Measurements from ENCODE around the gene MAP7. TPM values are rescaled to one million over a fixed set of nuclear protein-coding genes. Genes with fewer than 3 reads are reported as not detected.

The MAP7 gene
- total and polyA plus RNA-seq, 2 experiments from 2014 or later, result 4.1 to 13.8 TPM

- Histone ChIP-seq H3K27me3 (no peaks in the 10 kb centered on the region), H3K9me3 (ENCODE audit: low read depth) (no peaks in the 10 kb centered on the region), H3K27ac (no peak overlapping the region), H3K4me3 (no peak overlapping the region), H3K4me1 (ENCODE audit: low read depth) (no peaks in the 10 kb centered on the region), H3K36me3 (no peaks in the 10 kb centered on the region)
- TF ChIP-seq CTCF (IDR thresholded peaks at IDR 0.05; ENCODE audit: low read depth, low read length), result no peak
- DNase-seq (ENCODE audit: low read depth in 1 of 2, low spot score in 1 of 2), result no peak
Measured at GRCh38 chr6:136511926-136512325, 38.3 kb downstream of the MAP7 start.

GRCh38 chr6:136511397-136511796 is 38.8 kb downstream of the MAP7 start:
- Histone ChIP-seq H3K27ac (no peak overlapping the region), H3K4me3 (no peak overlapping the region), H3K27me3 (no peaks in the 10 kb centered on the region), H3K9me3 (ENCODE audit: low read depth) (no peaks in the 10 kb centered on the region), H3K4me1 (ENCODE audit: low read depth) (no peaks in the 10 kb centered on the region), H3K36me3 (no peaks in the 10 kb centered on the region)
- DNase-seq (ENCODE audit: low read depth in 1 of 2, low spot score in 1 of 2), result no peak
- no peak for TF ChIP-seq CTCF (IDR thresholded peaks at IDR 0.05; ENCODE audit: low read depth, low read length)

- TF ChIP-seq CTCF (IDR thresholded peaks at IDR 0.05; ENCODE audit: low read depth, low read length), result no peak
- no peak overlapping the region for H3K4me3 ChIP-seq
- H3K36me3 ChIP-seq, result no peaks in the 10 kb centered on the region
- DNase-seq (ENCODE audit: low read depth in 1 of 2, low spot score in 1 of 2), result no peak
- no peaks in the 10 kb centered on the region for H3K4me1 ChIP-seq (ENCODE audit: low read depth)
- no peak overlapping the region for H3K27ac ChIP-seq
- H3K27me3 ChIP-seq, result no peaks in the 10 kb centered on the region
- H3K9me3 ChIP-seq (ENCODE audit: low read depth), result no peaks in the 10 kb centered on the region
Measured at GRCh38 chr6:136510782-136511181, 39.4 kb downstream of the MAP7 start.

- no peak overlapping the region for H3K4me3 ChIP-seq
- no peaks in the 10 kb centered on the region for H3K27me3 ChIP-seq
- no peaks in the 10 kb centered on the region for H3K9me3 ChIP-seq (ENCODE audit: low read depth)
- H3K4me1 ChIP-seq (ENCODE audit: low read depth), result no peaks in the 10 kb centered on the region
- no peak for TF ChIP-seq CTCF (IDR thresholded peaks at IDR 0.05; ENCODE audit: low read depth, low read length)
- no peaks in the 10 kb centered on the region for H3K36me3 ChIP-seq
- no peak for DNase-seq (ENCODE audit: low read depth in 1 of 2, low spot score in 1 of 2)
- no peak overlapping the region for H3K27ac ChIP-seq
Measured at GRCh38 chr6:136510299-136510698, 39.9 kb downstream of the MAP7 start.

GRCh38 chr6:136508725-136509392 is 41.4 kb downstream of the MAP7 start:
- no peak for TF ChIP-seq CTCF (IDR thresholded peaks at IDR 0.05; ENCODE audit: low read depth, low read length)
- H3K36me3 ChIP-seq, result no peaks in the 10 kb centered on the region
- H3K9me3 ChIP-seq (ENCODE audit: low read depth), result no peaks in the 10 kb centered on the region
- H3K4me3 ChIP-seq, result no peak overlapping the region
- H3K4me1 ChIP-seq (ENCODE audit: low read depth), result no peaks in the 10 kb centered on the region
- no peaks in the 10 kb centered on the region for H3K27me3 ChIP-seq
- no peak overlapping the region for H3K27ac ChIP-seq
- no peak for DNase-seq (ENCODE audit: low read depth in 1 of 2, low spot score in 1 of 2)
